Stimulated activated CD4-positive, alpha-beta T cell treated with anti-CD3 and anti-CD28 coated beads, TNF-alpha, amount 100 ng/mL, for 1 hour (primary cell): ENCODE data around the gene COL18A1.
"Not testable (repeated sequence)": the region's sequence is repeated elsewhere in the genome, so short reads cannot be mapped to it uniquely, and the experiment has no call there.

Experiments
- DNase-seq, 3 donors: peaks; one replicate each; pipeline ENCODE4 v3.0.0-alpha.2; 2020; ENCODE audit warnings: low read depth in 3 of 3, low spot score in 1 of 3

COL18A1 gene

DNA sequence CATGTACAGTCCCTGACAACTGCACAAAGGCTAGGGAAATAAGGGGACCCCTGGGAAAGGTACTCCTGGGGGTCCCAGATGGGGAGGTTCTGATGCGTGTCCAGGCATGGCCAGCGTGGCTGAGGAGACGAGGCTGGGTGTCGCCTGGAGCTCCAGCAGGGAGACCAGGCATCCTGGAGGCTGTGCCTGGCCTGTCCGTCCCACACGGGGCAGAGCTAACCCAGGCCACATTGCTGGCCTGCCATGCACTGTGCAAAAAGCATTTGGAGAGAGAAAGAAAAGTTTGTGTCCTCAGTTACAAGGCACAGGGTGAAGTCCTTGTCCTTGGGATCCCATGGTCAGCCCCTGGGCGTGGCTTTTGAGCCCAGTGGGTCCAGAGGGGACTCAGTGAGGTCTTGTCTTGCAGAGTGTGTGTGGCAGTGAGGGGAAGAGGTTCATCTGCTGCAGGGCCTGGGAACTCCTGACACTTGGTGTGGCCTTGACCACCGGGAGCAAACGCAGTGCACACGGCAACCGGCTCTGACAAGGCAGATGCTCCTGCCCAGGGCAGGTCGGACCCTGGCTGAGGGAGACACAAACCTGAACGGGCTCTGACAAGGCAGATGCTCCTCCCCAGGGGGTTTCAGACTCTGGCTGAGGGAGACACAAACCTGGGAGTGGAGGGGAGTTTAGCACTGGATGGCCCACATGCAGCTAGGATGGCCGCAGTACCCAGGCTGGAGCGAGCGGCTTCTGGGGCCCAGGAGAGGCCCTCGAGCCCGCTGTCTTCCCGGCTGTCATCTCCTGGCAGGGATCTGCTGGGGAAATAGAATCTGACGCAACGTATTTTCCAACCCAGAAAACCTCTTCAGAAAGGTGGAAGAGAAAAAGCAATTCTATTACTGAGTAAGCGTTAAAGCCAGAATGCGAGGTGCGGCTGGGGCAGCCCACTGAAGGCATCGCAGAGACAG, 37.3 kb upstream of the COL18A1 start:
- DNase-seq = no peak

GRCh38 chr21:45369018-45369417, 35.9 kb upstream of the COL18A1 start:
- DNase-seq = not testable (repeated sequence)

DNA sequence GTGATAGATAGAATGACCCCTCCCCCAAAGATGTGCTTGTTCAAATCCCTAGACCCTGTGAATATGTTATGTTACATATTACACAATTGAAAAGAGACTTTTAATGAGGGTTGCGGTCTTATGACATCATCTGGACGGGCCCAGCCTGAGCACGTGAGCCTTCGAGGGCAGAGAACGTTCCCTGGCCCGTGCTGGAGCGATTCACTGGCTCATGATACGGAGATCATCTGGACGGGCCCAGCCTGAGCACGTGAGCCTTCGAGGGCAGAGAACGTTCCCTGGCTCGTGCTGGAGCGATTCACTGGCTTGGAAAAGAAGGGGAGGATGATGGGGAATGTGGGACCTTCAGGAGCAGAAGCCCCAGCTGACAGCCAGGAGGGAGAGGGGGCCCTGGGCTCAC, 34.4 kb upstream of the COL18A1 start:
- no peak for DNase-seq

- no peak for DNase-seq
These were observed 33.9 kb upstream of the COL18A1 start for GRCh38 chr21:45371081-45371480.

DNA sequence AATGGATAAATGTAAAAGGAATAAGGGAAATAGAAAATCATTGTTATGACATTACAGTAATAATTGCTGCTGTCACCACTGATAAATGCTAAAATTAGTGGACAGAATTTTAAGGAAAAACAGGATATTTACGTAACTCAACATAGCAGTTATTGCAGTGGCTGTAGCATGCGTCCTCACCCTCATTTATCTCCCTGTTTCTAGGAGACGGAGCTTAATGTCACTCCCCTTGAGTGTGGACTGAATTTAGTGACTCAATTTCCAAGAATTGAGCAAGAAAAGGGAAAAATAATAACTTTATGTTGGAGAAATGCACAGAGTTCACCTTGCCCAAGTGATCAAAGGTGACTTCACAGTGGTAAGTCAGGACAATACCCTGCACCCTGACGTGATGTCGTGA, 33.3 kb upstream of the COL18A1 start:
- DNase-seq = no peak

DNA sequence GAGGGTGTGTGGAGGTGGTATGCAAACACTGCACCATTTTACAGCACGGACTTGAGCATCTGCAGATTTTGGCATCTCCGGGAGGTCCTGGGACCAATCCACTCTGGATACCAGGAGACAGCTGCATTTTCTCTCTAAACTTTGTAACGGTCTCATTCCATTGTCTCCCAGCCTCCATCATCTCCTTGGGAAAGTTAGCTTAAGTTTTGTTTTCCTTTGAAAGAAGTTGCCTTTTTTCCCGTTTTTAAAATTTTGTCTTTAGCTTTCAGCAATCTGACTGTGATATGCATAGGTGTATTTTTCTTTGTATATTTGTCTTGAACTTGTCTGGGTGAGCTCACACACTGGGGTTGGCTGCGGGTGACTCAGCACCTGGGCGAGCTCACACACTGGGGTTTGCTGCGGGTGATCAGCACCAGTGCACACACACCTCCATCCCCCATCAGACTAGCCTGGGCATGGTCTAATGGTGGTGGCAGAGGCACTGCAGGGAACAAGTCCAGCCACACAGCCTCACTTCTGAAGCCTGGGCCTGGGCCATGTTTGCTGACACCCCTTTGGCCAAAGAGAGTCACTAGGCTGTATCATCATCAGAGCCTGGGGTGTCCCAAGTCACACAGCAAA, 32.1 kb upstream of the COL18A1 start:
- DNase-seq = no peak

DNA sequence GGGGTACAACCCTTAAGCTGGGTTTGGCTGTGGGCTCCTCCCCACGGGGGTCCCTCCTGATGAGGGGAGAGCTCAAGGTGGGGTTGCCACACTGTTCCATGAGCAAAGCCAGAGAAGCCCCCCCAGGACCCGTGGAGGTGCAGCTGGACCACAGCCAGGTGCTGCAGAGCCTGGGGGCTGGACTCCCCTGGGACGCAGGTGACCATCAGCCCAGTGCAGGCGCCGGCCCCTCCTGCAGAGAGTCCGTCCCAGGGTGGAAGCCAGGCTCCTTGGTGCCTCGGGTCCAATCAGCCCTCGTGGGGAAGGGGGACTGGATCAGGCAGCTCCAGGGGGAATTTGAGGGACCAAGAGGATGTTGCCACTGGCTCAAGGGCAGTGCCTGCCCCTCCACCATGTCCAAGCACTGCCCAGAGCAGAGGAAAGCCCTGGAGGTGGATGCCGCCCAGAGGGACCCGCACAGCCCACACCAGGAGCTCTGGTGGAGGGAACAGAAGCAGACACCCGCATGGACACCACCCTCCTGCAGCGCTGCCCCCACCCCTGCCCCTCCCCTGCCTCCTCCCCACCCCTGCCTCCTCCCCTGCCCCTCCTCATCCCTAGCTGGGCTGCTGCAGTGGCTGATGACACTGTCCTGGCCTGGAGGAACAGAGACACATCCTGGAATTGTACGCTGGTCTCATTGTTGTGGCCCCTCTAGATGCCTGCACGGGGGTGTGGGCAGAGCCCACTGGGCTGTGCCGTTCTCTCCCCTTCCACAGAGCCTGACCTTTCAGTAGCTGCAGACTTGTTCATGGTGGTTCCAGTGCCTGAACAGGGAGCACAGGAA, 30.8 kb upstream of the COL18A1 start:
- no peak for DNase-seq

DNA sequence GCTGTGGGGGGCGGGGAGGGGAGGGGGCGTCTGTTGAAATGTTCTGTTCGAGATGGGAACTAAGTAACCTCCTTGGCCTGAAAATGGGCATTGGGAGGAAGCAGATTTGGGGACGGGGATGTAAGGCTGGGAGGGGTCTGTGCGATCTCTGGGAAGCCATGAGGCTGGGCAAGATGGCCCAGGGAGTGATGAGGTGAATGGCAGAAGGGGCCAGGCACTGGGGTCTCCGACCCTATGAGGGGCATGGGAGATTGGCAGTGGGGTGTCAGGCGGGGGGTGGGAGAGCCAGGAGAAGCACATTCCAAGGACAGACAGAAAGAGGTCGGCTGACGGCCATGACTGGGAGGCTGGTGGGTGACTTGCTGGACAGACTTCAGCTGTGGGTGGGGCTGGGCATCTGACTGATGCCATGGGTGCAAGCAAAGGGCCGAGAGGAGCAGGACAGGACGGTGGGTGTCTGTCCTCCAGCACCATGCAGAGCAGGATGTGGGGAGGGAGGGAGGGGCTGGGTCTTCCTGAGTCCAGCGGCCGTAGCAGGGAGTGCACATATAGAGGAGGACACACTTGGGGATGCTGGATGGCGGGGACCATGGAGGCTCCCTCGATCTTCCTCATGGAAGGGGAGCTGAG, 30.0 kb upstream of the COL18A1 start:
- DNase-seq = no peak

- no peak for DNase-seq
These were observed 28.3 kb upstream of the COL18A1 start for GRCh38 chr21:45376459-45377324.

DNA sequence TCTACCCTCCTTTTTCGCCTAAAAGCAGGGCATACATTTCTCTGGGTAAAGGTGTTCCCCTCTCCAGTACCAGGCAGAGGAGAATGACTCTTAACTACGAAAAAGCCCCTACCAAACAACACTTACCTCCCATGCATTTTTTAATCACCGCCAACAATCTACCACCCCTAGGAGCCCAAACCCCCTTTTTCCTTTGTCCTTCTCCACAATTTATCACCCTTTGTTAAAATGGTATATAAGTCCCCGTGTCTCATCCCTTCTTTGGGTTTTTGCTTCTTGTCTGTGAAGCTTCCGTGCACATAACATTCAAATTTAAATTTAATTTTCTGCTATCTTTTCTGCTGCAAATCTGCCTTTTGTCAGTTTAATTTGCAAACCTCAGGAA, 27.6 kb upstream of the COL18A1 start:
- no peak for DNase-seq

DNA sequence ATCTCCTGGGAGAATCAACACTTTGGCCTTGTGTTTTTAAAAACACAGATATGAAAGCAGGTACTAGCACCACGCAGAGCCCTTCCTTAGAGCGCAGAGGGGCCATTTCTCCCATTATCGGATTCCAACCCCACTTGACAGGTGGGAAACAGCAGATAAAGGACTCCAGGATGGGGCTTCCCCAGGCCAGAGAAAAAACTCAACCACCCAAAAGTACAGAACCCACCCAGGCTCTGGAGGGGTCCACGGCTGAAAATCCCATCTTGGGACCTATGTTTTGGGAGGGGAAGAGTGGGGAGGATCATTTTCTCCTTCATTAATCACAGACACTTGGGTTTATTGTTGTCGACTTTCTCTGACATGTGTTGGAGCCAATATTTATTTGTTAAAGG, 27.1 kb upstream of the COL18A1 start:
- DNase-seq = no peak

DNA sequence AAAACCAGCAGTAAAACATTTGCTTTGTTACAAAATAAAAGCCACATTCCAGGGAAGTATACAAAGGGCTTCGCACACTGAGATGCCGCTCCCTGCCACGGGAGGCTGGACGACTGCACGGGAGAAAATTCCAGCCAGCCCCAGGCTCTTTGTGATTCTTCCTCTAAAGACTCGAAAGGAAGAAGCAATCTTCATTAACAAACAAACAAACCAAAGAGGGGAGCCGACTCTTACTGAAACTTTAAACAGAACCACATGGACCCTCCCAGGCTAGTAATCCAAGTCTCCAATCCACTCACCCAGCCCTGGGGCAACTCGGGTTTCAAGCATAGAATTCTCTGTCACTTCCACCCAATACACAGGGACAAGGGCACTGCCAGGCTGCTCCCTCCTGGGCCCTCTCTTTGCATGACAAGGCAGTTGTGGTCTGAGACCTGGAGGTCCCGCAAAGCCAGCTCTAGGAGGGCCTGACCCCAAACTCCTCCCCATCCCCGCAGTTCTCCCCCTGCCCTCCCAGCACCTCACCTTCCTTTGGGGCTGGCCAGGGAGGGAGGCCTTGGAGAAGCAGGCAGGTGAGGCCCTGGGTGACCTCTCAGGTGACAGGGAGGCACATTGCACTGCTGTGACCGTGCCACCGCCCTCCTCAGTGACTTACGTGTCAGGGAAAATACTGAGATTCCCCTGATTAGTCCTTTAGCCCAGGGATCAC, 26.6 kb upstream of the COL18A1 start:
- no peak for DNase-seq

DNA sequence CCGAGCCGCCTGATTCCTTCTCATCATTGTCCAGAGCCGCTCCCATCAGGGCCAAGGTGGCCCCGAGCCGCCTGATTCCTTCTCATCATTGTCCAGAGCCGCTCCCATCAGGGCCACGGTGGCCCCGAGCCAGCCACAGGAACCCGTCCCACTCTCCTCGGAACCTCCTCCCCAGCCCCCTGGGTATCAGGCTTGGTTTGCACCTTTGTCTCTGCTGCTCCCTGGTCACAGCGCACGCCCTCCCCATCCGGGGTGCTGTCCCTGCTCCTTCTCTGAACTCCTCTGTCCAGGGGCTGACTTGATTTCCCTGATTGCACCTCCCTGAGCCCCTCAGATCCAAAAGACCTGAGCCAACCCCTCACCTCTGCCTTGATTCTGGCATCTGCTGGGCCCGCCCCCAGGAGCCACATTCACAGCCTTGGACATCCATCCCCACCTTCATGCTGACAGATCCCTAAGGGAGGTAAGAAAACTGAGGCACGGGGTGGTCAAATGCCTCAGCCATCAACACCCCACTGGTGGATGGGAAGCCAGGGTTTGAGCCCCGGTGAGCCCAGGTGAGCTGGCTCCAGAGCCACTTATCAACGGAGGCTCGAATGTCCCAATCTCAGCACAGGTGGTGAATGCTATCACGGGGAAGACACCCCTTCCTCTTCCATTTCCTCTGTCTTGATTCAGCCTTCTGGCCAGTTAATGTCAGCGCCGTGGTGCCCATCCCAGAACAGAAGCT, 25.6 kb upstream of the COL18A1 start:
- DNase-seq = no peak

- DNase-seq = no peak
These were observed 25.0 kb upstream of the COL18A1 start for GRCh38 chr21:45379901-45380330.

DNA sequence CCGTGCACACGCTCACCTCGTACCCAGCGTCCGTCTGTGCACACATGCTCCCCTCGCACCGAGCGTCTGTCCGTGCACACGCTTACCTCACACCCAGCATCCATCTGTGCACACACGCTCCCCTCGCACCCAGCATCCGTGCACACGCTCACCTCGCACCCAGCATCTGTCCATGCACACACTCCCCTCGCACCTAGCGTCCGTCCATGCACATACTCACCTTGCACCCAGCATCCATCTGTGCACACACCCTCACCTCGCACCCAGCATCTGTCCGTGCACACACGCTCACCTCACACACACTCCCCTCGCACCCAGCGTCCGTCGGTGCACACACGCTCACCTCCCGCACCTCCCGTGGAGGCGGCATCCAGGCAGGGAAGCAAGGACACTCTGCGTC, 24.4 kb upstream of the COL18A1 start:
- no peak for DNase-seq

DNA sequence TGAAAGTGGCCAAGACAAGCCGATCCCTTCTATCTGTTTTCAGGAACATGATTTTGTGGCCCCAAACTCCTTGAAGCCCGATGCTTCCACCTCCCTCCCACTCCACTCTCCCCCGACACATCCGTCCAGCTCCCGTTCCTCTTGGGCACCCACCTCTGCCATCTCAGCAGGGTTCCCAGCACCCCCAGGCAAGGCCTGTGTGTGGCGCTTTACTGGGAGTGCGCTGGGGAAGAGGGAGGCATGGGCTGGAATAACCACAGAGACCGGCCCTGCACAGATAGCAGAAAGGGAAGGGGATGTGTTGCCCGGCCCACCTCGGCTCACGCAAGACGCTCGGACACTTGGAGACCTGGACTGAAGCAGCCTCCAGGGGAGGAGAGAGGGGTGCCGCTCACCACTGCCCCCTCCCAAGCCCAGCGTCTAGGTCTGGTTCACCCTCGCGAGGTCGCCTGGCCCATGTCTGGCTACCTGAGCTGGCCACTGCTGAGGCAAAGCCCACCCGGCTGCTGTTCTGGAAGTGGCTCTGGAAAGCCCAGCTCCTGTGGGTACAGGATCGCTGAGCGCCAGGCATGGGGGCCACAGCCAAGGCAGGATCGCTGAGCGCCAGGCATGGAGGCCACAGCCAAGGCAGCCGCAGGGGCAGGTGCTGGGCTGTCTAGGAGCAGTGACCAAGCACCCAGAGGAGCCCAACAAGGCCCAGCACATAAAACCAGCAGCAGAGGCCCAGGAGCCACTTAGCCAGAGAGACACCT, 23.8 kb upstream of the COL18A1 start:
- DNase-seq = no peak

DNA sequence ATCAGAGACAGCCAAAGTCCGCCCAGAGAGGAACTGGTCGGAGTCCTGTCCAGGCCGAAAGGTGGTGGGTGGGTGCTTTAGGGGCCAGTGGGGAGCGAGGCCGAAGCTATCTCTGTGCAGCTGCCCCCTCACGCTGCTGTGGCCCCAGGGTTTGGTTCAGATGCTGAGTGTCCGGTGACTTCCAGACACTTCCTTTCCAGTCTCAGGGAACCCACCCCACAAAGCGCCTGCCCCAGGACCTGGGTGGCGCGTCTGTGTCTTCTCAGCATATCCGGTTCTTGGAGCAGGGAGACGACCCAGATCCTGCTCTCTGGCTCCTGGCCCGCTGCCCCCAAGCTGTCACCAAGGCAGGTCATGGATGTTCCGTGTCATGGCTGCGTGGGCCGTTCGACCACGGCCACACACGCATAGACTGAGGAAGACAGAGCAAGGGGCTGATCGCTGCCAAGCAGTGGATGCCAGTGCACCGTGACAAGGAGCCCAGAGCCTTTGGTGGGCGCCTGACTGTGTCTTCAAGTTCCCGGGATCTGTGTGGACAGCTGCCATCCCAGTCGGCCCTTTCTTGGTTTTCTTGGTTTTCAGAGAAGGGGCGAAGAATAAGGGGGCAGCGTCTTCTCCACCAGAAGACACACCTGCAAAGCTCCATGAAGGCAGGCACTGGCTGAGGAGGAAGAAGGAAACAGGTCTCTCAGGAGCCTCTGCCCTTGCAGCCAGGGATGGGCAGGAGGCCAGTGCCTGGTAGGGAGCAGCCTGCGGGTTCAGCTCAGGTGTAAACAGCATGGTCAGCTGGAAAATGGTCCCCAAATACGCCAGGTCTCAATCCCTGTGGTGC, 22.9 kb upstream of the COL18A1 start:
- DNase-seq = no peak

- no peak for DNase-seq
These were observed 22.3 kb upstream of the COL18A1 start for GRCh38 chr21:45382697-45382997.
